HG02642 (cell line): ENCODE measurements around the gene VSTM4.
A peak's percentile ranks its signal among the peaks of the same experiment; 100 is the strongest.

Experiments
- ATAC-seq: cut with Tn5 transposase; IDR thresholded peaks from one replicate; pipeline ENCODE4 v1.9.1; 2021; ENCODE audit warnings: mild to moderate bottlenecking; ENCODE audit not compliant: unreplicated experiment, poor library complexity

Gene VSTM4, protein sequence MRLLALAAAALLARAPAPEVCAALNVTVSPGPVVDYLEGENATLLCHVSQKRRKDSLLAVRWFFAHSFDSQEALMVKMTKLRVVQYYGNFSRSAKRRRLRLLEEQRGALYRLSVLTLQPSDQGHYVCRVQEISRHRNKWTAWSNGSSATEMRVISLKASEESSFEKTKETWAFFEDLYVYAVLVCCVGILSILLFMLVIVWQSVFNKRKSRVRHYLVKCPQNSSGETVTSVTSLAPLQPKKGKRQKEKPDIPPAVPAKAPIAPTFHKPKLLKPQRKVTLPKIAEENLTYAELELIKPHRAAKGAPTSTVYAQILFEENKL

DNA sequence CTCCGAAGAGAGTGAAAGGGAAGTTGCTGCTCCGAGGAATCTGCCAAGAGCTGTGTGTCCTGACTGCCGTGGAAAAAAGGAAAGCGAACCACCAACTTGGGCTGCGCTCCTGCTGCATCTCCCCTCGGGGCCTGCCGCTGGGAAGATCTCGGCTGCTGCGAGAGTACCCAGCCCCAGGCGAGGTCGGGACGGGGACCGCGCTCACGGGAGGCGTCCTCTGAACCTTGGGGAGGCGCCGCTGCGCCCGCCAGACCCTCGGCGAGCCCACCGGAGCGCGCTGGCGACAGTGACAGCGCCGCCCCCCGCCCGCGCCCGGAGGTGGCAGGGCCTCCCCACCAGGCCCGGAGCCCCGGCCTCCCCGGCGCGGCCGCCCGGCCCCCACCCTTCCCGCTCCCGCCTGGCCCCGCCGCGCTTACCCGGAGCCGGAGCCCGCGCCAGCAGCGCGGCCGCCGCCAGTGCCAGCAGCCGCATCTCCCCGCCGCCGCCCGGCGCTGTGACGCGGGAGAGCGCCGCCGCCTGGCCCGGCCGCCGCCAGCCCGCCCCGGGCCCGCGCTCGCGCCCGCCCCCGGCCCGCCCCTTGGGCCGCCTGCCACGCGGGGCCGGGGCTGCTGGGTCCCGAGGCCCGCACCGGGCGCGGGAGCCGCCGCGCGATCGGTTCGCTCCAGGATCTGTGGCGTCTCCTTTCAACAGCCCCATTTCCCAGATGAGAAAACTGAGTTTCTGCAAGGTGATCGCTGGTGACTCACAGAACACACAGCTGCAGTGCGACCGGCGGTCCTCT is at the start of gene VSTM4:
TSS of gene VSTM4 (minus strand) at position 508 of the 781 bp plus-strand sequence. CDS start at position 471, 37 bp downstream.
- ATAC-seq = no peak

DNA sequence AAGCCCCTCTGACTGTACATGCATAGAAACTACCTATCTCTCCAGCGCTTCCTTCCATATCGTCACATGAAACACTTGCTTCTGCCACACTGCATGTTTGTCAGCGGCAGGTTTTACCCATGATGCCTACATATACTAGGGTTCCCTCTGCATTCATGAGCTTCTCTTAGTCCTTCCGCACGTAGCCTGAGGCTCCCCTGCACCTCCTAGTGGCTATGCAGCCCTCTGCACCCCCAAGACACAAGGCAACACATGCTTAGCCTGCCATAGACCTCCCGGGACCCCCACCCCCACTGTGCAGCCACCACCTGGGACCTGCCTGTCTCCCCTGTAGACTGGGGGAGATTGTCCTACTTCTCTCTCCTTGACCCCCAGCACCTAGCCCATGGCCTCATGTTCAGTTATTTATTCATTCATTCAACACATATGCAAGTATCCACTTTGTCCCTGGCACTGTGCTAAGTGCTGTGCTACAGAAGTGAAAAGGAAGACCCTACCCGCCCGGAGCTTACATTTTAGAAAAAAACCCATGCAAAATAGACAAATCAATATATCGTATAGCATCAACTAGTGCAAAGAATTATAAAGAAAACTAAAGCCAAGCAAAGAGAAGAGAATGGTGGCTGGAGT is 49.4 kb upstream of the VSTM4 start:
- peak; percentile 90 for ATAC-seq

DNA sequence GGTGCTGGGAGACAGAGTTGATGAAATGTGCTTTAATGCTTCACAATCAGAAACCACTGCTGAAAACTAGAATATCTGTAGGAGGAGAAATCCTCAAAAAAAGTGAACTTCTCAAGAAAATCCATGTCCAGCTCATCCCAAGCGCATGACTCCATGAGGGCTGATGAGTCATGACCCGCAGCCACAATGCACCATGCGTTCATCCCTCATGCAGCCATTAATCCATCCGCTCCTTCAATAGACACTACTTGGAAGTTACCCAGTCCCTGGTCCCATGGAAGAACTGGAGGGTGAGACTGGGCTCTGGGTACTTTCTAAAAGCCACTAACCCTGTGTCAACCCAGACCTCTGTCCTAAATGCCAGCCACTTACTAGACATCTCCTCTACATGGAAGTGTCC is 48.4 kb upstream of the VSTM4 start:
- no peak for ATAC-seq

DNA sequence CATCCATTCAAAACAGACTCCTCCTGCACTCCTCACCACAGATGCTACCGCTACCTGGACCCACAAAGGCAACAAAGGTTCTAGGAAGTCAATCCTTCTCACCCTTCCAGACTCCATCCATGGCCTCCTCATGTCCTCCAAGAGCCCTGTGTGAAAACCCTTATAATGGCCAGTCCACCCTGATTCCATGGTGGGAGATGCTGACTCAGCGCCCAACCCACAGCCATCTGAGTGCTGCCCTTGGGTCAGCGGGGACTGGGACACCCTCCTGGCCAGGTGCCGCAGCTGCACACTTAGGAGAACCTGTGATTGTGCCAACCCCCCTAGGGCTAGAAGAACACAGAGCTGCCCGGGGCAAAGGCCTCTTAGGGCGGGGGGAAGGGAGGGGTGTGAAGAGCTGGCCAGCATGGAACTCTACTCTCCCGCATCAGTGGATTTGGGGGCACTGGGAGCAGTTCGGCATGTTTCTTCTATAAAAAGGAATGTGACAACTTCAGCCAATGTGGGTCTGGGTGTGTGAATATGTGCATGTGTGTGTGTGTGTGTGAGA is 47.5 kb upstream of the VSTM4 start:
- ATAC-seq = no peak

DNA sequence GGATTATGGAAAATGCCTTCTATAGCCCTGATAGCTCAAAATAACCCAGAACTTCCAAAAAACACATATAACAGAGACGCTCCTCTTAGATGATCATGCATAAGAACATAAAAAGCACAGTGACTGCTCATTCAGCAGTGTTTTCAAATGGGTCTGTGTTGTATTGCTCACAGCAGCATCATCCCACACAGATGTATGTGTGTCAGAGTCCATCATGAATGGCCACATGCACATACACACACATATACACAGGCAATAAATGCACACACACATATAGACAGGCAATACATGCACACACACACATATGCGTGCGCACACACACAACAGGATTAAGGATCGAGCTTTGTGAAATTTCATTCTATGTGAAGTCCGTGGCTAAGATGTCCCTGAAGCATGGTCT is 46.7 kb upstream of the VSTM4 start:
- ATAC-seq = no peak

DNA sequence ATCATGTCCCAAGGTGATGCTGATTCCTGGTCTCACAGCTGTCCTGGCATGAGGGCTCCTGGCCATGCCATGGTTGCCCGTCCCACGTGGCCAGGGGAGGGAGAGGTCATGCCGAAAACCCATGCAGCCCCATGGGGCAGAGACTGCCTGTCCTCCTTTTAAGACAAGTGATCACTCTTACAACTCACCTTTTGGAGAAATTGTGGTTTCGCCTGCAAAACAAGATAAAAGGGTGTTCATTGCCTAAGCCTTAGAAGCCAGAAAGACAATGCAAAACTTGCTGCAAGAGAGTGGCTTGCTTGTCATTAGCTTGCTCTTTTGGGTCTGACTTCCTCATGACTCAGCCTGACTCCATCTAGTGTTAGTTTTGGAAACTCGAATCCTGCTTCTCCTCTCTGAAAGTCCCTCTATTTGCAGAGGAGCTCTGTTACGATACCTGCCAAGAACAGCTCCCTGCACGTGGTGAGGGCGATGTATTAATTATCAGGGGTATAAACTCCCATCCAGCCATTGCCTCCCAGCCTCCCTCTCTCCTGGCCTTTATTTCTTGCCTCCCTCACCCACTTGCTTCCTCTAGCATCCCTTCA is 46.2 kb upstream of the VSTM4 start:
- no peak for ATAC-seq

DNA sequence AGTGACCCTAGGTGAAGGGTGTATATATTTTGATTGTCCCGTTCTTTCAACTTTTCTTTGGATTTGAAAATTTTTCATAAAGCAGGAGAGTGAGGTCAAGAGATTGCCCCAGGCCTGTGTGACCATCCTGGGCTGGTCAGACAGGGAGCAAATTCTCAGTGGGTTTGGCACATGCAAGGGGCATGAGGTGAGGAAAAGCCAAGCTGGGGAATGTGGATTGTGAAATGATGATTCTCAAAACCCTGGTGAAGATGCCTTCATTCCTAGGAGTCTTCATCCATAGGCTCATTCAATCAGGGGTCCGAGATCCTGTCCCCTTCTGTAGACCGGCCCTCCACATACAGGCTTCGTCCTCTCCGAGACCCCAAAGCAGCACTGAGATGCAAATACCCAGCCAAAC is 45.5 kb upstream of the VSTM4 start:
- ATAC-seq = no peak

DNA sequence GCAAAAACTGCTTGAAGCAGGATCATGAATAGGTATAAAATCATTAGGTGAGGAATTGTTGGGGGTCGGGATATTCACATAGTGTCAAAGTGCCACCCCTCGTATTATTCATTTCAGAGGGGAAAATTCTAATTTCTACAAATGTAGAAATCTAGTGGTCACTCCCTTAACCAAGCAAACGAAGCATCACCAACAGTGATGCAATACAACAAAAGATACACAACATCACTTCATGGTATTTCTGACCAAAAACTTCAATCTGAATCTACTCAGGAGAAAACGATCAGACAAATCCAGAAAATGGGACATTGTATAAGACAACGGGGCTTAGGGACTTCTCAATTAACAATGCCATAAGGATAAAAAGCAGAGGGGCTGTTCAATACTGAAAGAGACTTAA is 44.8 kb upstream of the VSTM4 start:
- ATAC-seq = no peak

DNA sequence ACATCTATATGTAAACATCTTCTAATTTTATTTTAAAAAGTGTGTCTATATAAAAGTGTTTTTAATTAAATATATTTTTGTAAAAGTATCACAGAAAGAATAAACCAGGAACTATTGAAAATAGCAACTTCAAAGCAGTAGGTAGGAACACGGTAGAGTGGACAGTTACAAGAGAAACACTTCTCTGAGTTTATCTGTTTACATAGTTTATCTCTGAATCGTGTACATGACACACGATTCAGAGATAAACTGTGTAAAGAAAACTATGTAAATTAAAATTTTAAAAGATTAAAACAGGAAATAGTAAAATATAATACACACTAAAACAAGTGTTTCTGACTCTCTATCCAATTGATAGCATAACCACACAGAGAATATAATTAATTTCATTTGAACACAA is 43.6 kb upstream of the VSTM4 start:
- no peak for ATAC-seq

DNA sequence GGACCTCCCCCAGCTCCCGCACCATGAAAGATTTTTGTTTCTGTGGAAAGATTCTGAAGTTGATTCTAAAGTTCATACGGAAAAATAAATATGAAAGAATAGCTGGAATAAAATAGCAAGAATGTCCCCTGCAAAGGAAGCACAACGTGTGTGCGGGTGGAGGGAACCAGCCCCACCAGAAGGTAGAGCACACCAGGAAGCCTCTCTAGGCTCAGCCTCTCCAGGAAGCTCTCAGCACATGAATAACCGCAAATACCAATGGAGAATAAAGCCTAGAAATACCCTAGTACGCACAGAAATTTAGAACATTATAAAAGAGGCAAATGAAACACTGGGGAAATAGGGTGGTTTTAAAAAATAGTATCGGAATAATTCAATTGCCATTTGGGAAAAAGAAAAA is 43.1 kb upstream of the VSTM4 start:
- ATAC-seq = no peak

DNA sequence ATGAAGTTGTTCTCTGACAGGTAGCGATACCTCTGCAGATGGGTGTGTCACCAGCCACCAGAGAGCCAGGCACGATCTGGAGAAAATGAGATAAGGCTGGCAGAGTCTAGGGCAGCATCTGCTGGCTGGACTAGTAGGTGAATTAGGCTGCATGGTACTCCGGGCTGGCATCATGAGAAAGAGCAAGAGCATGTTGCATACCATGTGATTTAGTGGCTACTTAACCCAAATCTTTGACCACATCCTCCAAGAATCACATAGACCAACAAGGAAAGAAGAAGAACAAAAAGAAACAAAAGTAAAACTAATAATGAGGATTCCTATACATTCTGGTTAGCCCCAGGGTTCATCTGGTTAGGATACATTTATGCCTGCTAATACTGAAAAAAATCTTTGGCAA is 41.9 kb upstream of the VSTM4 start:
- ATAC-seq = no peak

DNA sequence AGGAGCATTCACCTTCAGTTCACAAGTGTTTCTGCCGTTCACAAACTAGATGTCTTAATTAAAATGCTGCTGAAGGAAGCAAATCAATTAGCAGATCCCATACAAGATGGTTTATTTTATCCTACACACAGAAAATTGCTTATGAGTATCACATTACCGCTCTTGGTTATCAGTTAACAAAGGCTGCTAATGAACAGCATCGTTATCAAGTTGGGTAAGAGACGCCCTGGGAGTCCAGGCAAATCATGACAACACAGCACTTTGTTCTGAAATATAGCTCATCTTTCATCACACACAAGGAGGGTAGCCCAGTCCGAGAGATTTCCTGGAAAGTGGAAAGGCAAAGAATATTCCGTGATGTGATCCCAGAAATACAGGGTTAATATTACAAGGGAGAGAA is 39.3 kb upstream of the VSTM4 start:
- ATAC-seq = no peak

DNA sequence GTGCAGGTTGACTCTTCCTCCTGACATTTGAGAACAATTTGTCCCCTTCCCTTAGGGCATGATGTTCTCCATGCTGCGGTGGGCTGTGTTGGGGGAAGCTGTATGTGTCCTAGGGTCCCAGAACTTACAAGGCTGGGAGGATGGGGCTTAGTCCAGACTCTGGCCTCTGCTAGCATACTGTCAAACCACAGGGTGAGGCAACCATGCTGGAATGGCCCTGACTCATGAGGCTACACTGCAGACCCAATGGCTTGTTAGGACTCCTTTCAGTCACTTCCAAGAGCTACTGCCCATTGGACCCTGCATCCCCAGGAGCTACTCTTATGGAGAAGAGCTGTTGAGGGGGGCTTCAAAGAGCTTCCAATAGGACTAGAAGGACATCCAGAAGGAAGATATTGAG is 38.6 kb upstream of the VSTM4 start:
- no peak for ATAC-seq

DNA sequence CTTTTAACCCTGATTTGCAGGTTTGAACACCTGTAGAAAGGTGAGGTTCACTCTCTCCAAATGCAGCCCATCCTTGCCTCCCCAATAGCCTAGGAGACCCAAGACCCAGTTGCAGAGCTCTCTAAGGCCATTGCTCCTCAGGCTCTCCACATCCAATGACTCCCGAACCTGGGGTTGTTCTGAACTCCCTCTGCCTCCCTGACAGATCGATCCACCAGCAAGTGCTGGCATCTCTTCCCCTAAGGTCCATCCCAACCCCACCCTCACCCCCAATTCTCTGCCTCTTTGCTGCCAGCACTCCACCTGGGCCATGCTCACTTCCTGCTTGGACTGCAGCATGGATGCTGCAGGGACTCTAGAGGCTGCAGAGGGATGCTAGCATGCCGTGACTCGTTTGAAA is 37.8 kb upstream of the VSTM4 start:
- no peak for ATAC-seq

DNA sequence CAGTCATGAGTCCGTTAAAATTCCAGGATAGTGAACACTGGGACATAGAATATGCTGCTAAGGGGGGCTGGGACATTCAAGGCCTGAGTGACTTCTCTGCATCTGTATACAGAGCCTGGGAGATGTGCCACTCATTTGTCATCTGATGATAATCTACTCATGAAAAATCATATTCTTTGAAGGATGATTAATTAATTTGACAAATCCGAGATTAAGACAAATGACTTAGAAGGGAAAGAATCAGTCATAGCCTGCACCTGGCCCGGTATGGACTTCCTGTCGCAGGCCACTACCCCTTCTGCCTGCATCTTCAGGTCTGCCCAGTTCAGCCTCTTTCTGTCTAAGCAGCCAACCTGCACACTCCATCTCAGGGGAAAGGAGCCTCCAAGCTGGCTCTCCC is 37.3 kb upstream of the VSTM4 start:
- ATAC-seq = no peak

DNA sequence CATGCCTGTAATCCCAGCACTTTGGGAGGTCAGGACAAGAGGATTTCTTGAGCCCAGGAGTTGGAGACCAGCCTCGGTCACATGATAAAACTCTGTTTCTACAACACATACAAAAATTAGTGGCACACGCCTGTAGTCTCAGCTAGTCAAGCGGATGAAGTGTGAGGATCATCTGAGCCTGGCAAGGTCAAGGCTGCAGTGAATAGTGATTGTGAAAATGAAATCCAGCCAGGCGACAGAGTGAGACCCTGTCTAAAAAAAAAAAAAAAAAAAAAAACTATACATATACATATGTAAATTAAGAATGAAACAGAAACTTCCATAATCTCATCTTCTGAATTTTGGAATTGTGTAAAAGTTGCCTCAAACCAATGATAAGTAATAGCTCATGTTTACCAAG is 36.7 kb upstream of the VSTM4 start:
- no peak for ATAC-seq

DNA sequence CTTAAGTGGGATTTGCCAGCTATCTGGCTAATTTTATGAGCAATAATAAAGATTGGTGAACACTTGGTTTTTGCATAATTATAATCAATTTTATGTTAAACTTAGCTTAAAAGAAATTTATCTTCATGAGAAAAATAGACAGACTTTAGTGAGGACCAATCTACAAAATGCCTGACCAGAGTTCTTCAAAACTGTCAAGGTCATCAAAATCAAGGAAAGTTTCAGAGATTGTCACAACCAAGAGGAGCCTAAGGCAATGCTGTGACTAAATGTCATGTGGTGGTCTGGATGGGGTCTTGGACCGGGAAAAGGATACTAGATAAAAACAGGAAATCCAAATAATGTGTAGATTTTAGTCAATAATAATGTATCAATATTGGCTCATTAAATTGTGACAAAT is 36.2 kb upstream of the VSTM4 start:
- ATAC-seq = no peak

DNA sequence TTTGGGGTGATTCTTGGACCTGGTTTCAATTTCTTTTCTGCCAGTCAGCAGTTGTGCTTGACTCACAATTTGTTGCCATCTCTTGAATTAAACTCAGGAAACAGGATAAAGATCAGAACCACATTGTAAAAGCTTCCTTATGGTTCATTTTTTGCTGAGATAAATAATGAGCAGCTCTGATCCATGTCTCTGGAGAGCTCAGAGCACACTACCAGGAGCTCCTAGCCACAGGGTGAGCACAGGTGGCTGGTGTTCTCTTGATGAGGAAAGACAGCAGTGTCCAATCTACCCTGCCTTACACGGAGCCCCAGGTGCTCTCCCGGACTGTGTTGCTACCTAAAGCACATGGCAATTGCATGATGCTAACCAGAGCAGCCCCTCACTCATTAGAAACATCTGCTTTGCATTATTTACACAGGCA is 35.7 kb upstream of the VSTM4 start:
- ATAC-seq = no peak

DNA sequence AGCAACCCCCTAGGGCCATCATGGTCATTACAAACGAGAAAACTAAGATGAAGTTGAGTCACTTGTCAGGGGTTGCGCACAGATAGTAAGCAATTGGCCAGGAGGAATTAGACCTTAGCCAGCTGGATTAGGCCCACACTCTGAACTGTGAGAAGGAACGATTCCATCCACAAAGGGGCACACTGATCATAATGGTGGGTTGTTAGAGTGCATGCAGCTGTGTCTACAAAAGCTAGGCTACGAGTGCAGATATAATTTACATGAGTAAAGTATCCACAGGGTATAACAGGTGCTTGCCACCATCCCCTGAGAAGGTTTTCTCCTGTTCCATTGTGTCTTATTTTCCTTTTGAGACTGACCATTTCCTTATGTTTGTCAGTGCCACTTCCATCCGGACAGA is 35.1 kb upstream of the VSTM4 start:
- no peak for ATAC-seq

DNA sequence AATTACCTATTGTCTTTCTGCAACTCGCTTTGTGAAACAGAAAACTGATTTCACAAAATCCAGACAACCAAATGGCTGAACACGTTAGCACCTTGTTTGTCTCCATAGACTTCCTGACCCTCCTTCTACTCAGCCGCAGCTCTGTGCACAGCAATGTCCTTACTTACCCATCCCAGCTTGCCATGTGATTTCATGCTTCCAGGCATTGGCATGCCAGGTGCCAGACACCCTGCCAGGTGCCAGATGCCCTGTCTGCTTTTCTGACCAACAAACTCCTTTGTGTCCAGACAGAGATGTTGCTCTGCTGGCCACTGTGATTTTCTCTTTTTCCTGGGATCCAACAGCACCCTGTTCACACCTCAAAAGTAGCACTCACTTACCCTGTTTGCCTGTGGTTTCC is 34.6 kb upstream of the VSTM4 start:
- ATAC-seq = no peak
